Caco-2 (cell line): Measurements from ENCODE around the gene MYT1. TPM values are rescaled to one million over a fixed set of nuclear protein-coding genes. Genes with fewer than 3 reads are reported as not detected.

Source experiments
- BruUV-seq: library from RNA; stranded (reverse); fragments of 400-500 nt; replicated peaks from 2 replicates; lab custom pipeline; 2021; lab: Mats Ljungman, UMichigan
- CTCF ChIA-PET: fragments of 300-600 bp; sonication (Branson Sonifier 250); formaldehyde crosslinking; loops from one replicate; lab custom pipeline; 2022; ENCODE audit warnings: antibody characterized with exemption; lab: Charles Lee
- POLR2A ChIA-PET: fragments of 300-600 bp; sonication (Branson Sonifier 250); formaldehyde crosslinking; loops from one replicate; lab custom pipeline; 2022; ENCODE audit warnings: antibody characterized with exemption; lab: Charles Lee
- DNase-seq, 2 experiments: peaks; one replicate each; pipeline versions ENCODE4 v3.0.0 to v3.0.0-alpha.2; 2020 to 2022
- H3K27me3 ChIP-seq: replicated peaks from 2 replicates; pipeline ENCODE4 v1.6.0; 2011; ENCODE audit warnings: low read length; ENCODE audit not compliant: control insufficient read depth, insufficient read depth
- H3K36me3 ChIP-seq: 2 replicates; pipeline ENCODE4 v1.5.1; 2011; ENCODE audit warnings: low read length; ENCODE audit not compliant: control insufficient read depth, insufficient read depth
- H3K4me1 ChIP-seq: fragments of 250-450 bp; sonication (Bioruptor Pico); 2 replicates; pipeline ENCODE4 v1.5.1; 2020; ENCODE audit warnings: mild to moderate bottlenecking
- H3K4me3 ChIP-seq: 2 replicates; pipeline ENCODE4 v1.5.1; 2011; ENCODE audit warnings: low read depth, mild to moderate bottlenecking, control low read depth, low read length
- H3K9me3 ChIP-seq: fragments of 250-450 bp; sonication (Bioruptor Pico); 2 replicates; pipeline ENCODE4 v1.5.1; 2020; ENCODE audit warnings: mild to moderate bottlenecking, moderate library complexity
- H3K27ac Mint-ChIP-seq: one replicate; pipeline ENCODE4 v1.8.0; 2022; ENCODE audit warnings: mixed read lengths; ENCODE audit not compliant: unreplicated experiment
- H3K27me3 Mint-ChIP-seq: one replicate; pipeline ENCODE4 v1.8.0; 2022; ENCODE audit warnings: mixed read lengths; ENCODE audit not compliant: insufficient read depth, unreplicated experiment
- H3K36me3 Mint-ChIP-seq: one replicate; pipeline ENCODE4 v1.8.0; 2022; ENCODE audit warnings: mild to moderate bottlenecking, mixed read lengths; ENCODE audit not compliant: insufficient read depth, unreplicated experiment
- H3K4me1 Mint-ChIP-seq: one replicate; pipeline ENCODE4 v1.8.0; 2022; ENCODE audit warnings: low read depth, mixed read lengths; ENCODE audit not compliant: unreplicated experiment
- H3K4me3 Mint-ChIP-seq: one replicate; pipeline ENCODE4 v1.8.0; 2022; ENCODE audit warnings: mild to moderate bottlenecking, moderate library complexity, mixed read lengths; ENCODE audit not compliant: unreplicated experiment
- H3K9me3 Mint-ChIP-seq: one replicate; pipeline ENCODE4 v1.8.0; 2022; ENCODE audit warnings: mixed read lengths; ENCODE audit not compliant: unreplicated experiment
- intact Hi-C: fragments of 100-400 bp; cut with micrococcal nuclease; formaldehyde crosslinking; loops from one replicate; pipeline ENCODE4 v1.10.0; 2022; ENCODE audit not compliant: unreplicated experiment
- total RNA-seq: library from RNA; stranded (reverse); gene quantifications from 2 replicates; pipeline ENCODE4 v1.2.3, GENCODE V29; 2022
- TF ChIP-seq, protein P1 (sequence below), 2 experiments: fragments of 200-600 bp in 1 of 2; IDR thresholded peaks; 1 replicate in 1 of 2; 2 replicates in 1 of 2; pipeline versions ENCODE4 v1.5.1 to v1.8.0; 2011 to 2022; ENCODE audit warnings: antibody characterized with exemption in 1 of 2, control low read depth in 1 of 2, inconsistent platforms in 1 of 2, low read depth in 1 of 2, low read length in 1 of 2, mild to moderate bottlenecking in 1 of 2, moderate library complexity in 1 of 2; ENCODE audit not compliant: insufficient read depth in 1 of 2, severe bottlenecking in 1 of 2, unreplicated experiment in 1 of 2

The MYT1 gene
- total RNA-seq, 1 experiment from 2014 or later, result 0.25 TPM

DNA sequence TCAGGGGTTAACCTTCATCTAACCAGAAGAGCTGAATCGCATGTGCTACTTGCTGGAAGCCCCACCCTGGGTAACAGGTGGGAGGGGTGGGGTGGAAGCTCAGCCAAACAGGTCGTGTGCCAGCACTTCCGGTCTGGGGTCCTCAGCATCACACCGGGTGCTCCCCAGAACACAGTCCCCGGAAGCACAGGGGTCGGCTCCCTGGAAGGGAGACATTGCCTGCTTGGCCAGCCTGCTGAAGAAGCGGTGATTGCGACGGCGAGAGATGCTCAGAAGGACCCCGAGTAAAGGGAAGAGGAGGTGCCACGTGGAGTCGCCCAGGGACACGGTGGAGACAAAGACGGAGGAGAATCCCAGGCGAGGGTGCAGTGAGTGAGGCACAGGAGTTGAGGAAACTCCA, 36.5 kb downstream of the MYT1 start:
- ChIA-PET CTCF (no interaction called here), POLR2A (no interaction called here)
- no TSS peak for BruUV-seq
- no peaks in the 10 kb centered on the region for H3K36me3 Mint-ChIP-seq
- intact Hi-C loops, result no loop called here
- H3K9me3 Mint-ChIP-seq, result no peaks in the 10 kb centered on the region
- Histone ChIP-seq H3K27me3 (peaks cover 2% of the 10 kb centered on the region; the same call in 1 of the 2 replicates), H3K36me3 (no peaks in the 10 kb centered on the region), H3K4me3 (no peak overlapping the region), H3K4me1 (no peaks in the 10 kb centered on the region), H3K9me3 (no peaks in the 10 kb centered on the region)
- H3K27ac Mint-ChIP-seq, result no peak overlapping the region
- no peaks in the 10 kb centered on the region for H3K4me1 Mint-ChIP-seq
- DNase-seq, result no peak
- TF ChIP-seq, protein P1, sequence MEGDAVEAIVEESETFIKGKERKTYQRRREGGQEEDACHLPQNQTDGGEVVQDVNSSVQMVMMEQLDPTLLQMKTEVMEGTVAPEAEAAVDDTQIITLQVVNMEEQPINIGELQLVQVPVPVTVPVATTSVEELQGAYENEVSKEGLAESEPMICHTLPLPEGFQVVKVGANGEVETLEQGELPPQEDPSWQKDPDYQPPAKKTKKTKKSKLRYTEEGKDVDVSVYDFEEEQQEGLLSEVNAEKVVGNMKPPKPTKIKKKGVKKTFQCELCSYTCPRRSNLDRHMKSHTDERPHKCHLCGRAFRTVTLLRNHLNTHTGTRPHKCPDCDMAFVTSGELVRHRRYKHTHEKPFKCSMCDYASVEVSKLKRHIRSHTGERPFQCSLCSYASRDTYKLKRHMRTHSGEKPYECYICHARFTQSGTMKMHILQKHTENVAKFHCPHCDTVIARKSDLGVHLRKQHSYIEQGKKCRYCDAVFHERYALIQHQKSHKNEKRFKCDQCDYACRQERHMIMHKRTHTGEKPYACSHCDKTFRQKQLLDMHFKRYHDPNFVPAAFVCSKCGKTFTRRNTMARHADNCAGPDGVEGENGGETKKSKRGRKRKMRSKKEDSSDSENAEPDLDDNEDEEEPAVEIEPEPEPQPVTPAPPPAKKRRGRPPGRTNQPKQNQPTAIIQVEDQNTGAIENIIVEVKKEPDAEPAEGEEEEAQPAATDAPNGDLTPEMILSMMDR (IDR thresholded peaks at IDR 0.05; ENCODE audit: insufficient read depth in 1 of 2, low read depth in 1 of 2, low read length in 1 of 2, severe bottlenecking in 1 of 2, unreplicated experiment in 1 of 2), result no peak
- H3K4me3 Mint-ChIP-seq, result no peak overlapping the region
- H3K27me3 Mint-ChIP-seq, result peaks cover 19% of the 10 kb centered on the region

DNA sequence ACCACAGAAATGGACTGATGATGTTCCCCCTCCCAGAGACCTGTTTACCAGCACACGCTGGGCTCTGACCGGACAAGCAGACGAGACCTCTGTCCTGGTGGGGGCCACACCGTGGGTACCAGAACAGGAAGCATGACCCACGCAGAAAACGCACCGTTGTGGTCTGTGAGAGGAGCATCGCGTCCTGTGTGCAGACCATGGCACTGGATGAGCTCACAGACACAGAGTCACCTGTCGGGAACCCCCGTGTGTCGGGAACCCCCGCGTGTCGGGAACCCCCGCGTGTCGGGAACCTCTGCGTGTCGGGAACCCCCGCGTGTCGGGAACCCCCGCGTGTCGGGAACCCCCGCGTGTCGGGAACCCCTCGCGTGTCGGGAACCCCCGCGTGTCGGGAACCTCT, 37.4 kb downstream of the MYT1 start:
- H3K4me1 Mint-ChIP-seq, result no peaks in the 10 kb centered on the region
- H3K27me3 Mint-ChIP-seq, result peaks cover 21% of the 10 kb centered on the region
- no peaks in the 10 kb centered on the region for H3K36me3 Mint-ChIP-seq
- POLR2A ChIA-PET, result no interaction called here
- DNase-seq, result no peak
- no peaks in the 10 kb centered on the region for H3K9me3 ChIP-seq
- no peaks in the 10 kb centered on the region for H3K9me3 Mint-ChIP-seq
- CTCF ChIA-PET, result interaction anchor here (0.7 kb wide), 1 partner anchor 1693 kb away, joined by 3 read pairs; no protein-coding TSS in a partner anchor
- no peaks in the 10 kb centered on the region for H3K36me3 ChIP-seq
- intact Hi-C loops, result no loop called here
- peaks cover 2% of the 10 kb centered on the region; the same call in 1 of the 2 replicates for H3K27me3 ChIP-seq
- H3K27ac Mint-ChIP-seq, result no peak overlapping the region
- TF ChIP-seq, protein P1 (IDR thresholded peaks at IDR 0.05; ENCODE audit: insufficient read depth in 1 of 2, low read depth in 1 of 2, low read length in 1 of 2, severe bottlenecking in 1 of 2, unreplicated experiment in 1 of 2), result no peak
- H3K4me1 ChIP-seq, result no peaks in the 10 kb centered on the region
- H3K4me3 Mint-ChIP-seq, result no peak overlapping the region
- no peak overlapping the region for H3K4me3 ChIP-seq
- BruUV-seq, result no TSS peak

DNA sequence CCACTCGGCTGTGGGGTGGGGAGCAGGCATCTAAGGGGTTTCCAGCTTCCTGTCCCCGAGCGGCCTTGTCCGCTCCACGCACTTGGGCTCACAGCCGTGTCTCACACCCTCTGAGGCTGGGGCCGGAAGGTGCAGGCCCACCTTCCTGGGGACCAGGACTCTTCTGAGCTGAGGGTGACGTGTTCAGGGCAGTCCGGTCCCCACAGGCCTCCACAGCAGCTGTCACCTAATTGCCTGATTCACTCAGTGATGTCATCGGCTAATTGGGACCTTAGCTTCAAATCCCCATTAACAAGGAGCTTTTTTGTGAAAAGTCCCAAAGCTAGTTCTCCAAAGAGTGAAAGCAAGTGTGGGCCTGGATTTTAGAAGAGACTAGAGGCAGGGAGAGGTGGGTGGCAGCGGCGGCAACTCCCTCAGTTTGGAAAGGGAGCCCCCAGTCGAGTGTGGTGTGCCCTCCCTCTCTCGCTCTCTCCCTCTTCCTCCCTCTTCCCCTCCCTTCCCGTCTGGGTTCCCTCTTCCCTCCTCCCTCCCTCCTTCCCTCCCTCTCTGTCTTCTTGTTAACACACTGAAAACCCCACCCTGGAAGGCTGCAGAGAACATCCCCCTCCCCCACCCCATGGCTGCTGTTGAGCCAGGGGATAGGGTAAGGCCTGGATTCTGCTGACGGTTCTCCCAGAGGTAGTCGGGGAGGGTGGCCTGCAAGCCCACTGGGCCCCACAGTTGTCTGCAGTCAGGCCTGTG, 39.0 kb downstream of the MYT1 start:
- H3K4me3 Mint-ChIP-seq, result no peak overlapping the region
- DNase-seq, result no peak
- TF ChIP-seq, protein P1 (IDR thresholded peaks at IDR 0.05; ENCODE audit: insufficient read depth in 1 of 2, low read depth in 1 of 2, low read length in 1 of 2, severe bottlenecking in 1 of 2, unreplicated experiment in 1 of 2), result no peak
- CTCF ChIA-PET, result interaction anchor here (1.9 kb wide), 1 partner anchor 101 kb away, joined by 4 read pairs; no protein-coding TSS in a partner anchor
- POLR2A ChIA-PET, result no interaction called here
- Histone ChIP-seq H3K27me3 (peaks cover 2% of the 10 kb centered on the region; the same call in 1 of the 2 replicates), H3K4me3 (no peak overlapping the region), H3K9me3 (no peaks in the 10 kb centered on the region), H3K4me1 (no peaks in the 10 kb centered on the region), H3K36me3 (no peaks in the 10 kb centered on the region)
- H3K9me3 Mint-ChIP-seq, result no peaks in the 10 kb centered on the region
- no TSS peak for BruUV-seq
- peaks cover 18% of the 10 kb centered on the region for H3K27me3 Mint-ChIP-seq
- no peaks in the 10 kb centered on the region for H3K36me3 Mint-ChIP-seq
- intact Hi-C loops, result no loop called here
- no peaks in the 10 kb centered on the region for H3K4me1 Mint-ChIP-seq
- H3K27ac Mint-ChIP-seq, result no peak overlapping the region
